Fibroblast of peridontal ligament (primary cell): ENCODE results near the gene MVD.
"Not testable (repeated sequence)": the region's sequence is repeated elsewhere in the genome, so short reads cannot be mapped to it uniquely, and the experiment has no call there.

Experiments
- DNase-seq: peaks from one replicate; pipeline ENCODE4 v3.0.0-alpha.2; 2010; ENCODE audit errors: extremely low read depth

The MVD gene

DNA sequence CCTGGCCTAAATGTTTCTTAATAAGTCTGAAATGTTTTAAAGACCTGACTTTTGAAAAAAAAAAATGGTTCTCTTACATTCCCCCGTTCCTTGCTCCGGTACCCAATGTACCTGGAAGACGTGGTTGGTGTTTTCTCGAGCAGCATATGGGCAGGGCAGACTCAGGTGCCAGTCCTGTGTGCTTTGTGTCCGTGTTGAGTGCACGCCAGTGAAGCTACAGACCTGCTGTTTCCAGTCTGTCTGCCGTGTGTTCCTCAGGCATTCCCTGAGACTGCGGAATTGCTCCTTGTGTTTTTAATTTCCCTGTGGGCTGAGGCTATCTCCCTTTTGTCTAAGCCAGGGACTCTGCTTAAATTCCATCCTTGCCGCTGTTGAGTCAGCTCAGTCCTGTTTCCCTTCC is 36.2 kb downstream of the MVD start:
- DNase-seq: no peak

DNA sequence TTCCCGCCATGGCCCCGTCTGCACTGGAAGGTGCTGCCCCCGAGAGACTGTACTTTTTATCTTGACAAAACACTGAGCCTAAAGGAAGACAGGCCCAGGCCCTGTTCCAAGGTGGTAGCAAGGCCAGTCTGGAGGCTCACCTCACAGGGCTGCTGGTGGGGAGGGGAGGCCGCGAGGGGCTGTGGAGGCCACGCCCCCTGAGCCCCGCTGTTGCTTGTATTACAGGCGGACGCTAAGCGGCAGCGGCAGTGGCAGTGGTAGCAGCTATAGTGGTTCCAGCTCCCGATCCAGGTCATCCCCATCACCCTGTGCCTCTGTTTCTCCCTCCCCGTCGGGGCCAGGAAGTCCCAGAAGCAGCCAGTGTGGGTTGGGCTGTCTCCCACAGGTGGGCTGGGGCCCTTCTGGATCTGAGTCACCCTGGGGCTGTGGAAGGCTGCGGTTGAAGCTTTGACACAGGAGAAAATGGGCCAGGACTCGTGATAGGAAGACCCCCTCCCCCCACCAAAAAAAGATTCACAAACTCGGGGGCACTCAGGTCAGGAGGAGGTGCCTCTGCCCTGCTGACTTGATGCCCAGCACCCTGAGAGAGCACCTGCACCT is 37.8 kb downstream of the MVD start:
- DNase-seq: no peak

DNA sequence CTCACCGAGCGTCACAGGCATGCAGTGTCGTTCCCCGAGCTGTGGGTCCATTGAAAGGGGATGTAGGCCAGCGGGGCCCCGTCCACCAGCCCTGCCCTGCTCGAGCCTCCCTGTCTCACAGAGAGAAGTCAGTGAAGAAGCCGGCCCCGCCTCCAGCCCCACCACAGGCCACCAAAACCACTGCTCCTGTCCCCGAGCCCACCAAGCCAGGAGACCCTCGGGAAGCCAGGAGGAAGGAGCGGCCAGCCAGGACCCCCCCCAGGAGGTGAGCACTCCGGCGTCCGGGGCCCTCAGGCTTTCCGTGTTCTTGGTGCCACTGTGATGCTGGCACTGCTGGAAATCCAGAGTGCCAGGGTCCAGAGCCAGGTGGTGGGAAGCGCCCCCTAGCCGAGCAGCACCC is 38.4 kb downstream of the MVD start:
- DNase-seq: no peak

DNA sequence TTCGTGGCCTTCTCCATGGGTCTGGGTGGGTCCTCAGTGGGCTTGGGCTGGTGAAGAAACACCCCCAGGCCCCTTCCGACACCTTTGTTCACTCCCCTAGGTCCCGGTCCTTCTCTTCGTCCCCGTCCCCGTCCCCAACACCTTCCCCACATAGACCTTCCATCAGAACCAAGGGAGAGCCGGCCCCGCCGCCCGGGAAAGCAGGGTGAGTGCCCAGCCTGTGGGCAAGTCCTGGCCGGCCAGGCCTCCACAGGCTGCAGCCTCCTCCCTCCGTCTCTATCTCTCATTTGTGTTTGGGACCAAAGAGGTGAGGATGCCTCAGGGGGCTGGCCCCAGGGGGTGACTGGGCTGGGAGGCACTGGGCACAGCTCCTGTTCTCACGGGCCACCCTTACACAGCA is 39.0 kb downstream of the MVD start:
- DNase-seq: no peak

DNA sequence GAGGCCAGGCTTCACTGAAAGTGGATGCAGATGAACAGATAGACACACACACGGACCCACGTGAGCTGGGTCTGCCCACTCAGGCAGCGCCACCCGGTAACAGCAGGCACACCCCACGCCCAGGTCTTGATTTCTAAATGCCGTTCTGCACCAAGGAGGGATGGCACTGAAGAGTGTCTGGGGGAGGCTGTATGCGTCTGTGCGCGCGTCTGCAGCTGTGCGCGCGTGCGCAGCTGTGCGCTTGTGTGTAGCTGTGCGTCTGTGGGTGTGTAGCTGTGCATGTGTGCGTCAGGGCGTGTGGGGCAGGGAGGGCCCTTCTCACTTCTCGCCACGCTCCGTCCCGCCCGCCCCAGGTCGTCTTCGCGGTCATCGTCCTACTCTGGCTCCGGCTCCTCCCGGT is 40.0 kb downstream of the MVD start:
- DNase-seq: no peak

DNA sequence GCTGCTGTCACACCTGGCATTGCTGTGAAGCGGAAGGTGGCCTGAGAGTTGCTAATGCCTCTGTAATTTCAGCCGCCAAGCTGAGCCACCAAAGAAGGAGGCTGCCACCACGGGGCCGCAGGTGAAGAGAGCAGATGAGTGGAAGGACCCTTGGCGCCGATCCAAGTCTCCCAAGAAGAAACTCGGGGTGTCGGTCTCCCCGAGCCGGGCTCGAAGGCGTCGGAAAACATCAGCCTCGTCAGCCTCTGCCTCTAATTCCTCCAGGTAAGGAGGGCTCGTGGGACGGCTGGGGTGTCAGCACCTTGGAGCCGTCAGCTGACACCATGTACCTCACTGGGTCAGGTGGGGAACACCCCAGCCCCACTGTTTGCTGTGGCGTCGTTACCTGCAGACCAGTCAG is 40.8 kb downstream of the MVD start:
- DNase-seq: no peak

DNA sequence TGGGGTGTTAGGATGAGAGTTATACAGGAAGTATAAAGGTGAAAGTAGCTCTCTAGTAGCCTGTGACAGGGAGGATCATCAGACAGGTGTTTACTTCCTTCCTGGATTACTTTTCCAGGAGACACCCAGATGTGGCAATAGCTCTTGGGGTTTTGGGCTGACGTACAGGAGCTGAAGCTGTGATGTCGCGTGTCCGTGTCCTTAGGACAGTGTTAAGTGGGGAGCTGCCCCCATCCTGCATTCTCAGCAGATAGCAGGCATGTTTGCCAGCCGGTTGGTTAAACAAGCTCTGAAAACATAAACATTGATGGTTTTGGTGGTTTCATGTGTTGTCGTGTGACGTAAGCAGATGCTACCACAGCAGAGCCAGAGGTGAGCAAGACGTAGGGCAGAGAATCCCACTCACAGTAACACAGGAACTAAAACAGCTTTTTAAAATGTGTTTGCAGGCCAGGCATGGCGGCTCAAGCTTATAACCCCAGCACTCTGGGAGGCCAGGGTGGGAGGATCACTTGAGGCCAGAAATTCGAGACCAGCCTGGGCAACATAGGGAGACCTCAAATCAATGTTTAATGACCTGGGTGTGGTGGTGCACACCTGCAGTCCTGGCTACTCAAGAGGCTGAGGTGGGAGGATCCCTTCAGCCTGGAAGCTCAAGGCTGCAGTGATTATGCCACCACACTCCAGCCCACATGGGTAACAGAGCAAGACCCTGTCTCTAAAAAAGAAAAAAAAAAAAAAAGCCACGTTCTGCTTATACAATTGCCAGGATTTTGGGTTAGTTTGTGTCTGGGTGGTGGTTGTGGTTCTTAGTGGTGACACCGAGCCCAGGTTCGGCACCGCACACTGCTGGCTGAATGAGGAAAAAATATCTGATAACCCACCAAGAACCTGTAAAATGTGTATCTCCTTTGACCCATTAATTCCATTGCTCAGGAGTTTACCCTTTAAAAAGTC is 42.8 kb downstream of the MVD start:
- DNase-seq: peak; percentile 85

DNA sequence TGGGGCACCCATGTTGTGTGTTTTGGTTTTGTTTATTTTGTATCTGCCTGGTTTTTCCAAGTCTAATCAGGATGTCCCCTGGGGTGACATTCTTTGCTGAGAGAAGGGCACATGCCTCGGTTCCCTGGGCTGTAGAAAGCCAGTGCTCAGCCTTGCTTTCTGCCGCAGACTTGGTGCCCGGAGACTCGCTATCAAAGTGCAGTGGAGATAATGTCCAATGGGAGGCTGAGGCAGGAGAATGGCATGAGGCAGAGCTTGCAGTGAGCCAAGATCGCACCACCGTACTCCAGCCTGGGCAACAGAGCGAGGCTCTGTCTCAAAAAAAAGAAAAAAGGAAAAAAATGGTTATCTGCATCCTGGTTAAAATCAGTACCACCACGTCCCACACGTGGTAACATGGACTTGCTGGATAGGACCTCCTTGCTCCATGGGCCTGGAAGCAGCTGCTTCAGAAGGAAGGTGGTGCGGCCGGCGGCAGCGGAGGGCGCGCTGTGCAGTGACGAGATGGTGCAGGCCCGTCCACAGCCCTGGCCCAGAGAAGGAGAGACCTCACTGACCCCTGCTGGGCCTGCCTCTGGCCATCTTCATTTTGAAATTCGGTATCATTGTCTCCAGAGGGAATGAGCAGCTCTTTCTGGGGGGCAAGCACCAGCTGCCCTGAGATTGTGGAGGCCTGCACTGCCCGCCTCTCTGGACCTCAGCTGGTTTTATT is 43.8 kb downstream of the MVD start:
- no peak for DNase-seq

DNA sequence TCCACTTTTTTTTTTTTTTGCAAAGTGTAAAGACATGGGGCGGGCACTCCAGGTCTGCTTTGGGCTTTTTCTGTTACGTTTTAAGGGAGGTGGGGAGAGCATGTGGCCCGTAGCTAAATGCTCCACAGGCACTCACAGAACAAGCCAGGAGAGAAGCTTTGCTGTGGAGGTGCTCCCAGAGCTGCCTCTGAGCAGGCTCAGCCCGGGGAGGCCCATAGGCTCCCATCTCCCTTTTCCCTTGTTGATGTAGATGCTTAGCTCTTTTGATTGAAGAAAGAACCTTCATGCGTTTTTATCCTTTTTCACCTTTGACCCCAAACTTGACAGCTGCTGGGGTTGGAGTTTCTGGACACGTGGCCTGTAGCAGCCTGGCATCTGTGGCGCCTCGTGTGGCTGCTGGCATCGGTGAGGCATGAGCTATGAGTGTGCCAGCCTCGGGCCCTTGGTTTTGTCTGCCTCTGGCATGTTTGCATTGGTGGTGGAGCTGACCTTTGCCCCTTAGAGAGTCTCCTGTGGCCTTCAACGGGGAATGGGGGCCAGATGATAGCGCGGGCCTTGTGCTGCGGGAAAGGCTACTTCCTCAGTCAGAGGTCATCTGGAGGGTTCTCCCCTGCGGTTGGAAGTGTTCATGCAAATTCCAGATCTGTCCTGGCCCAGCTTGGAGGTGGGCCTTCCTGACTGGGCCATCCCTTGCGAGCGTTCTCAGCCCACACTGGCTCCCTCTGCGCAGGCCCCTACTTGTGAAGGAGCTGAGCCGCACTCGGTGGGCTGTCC is 44.5 kb downstream of the MVD start:
- no peak for DNase-seq

DNA sequence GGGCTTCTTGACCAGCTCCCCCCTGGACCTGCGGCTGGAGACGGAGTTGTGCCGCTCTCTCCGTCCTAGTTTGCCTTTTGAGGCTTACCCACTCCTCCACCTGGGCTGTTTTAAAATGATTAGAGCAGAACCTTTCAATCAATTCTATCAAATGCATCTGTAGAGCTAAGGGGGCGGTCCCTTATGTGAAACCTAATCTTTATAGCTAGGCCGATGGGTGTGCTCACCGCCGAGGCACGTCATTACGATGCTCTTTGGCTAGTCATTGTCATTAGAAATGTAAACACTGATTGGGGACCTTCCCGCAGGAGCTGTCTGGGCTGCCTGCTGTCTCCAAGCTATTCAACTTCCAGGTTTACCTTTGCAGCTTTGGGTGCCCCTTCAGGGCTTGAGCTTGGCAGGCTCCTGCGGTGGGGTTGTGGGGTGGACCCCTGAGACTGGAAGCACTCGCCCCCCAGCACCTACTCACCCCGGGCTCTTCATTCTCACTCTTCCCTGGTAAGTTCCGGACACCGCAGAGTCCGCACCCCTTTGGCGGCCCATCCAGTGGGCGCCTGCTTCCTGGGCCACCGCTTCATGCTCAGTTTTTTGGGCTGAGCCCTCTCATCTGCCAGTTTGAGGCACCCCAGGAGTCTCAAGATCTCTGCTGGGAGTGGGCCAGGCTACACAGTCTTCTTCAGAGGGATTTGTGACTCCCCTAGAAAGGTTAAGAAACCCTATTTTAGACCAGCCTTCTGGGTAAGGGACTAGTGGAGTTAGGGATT is 45.4 kb downstream of the MVD start:
- no peak for DNase-seq

DNA sequence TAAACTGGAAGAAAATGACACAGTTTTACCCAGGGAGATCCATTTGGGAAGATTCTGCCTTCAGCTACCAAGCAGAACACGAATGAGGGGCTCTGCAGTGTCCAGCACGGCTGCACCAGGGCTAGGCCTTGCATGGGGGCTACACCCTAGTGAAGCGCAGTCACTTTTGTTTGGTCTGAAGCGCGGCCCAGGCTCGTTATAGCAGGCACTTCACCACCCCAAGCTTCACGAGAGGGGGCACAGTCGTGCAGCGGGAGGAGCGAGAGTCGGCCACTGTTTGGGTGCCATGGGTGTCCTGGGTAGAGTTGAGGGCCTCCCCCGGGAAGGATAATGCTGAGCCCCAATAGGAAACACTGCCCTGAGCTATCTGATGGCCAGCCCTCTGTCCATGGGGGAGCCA is 46.2 kb downstream of the MVD start:
- DNase-seq: no peak

DNA sequence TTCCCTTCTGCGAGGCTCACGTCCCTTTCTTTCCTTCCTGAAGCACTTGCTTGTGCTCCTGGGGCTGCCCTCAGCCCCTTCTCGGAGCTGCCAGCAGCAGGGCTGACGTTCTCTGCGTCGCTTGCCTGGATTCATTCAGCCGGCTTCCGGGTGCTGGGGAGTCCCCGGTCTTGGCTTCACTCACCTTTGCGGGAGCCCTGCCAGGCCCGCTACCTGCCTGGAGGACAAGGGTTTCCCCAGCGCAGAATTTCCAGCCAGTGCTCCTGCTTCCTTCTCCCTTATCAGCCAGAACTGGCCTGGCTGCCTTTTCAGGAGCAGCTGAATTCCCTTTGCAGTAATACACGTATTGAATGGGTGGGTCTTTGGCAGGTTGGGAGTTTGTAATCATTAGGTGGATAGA is 46.6 kb downstream of the MVD start:
- no peak for DNase-seq

DNA sequence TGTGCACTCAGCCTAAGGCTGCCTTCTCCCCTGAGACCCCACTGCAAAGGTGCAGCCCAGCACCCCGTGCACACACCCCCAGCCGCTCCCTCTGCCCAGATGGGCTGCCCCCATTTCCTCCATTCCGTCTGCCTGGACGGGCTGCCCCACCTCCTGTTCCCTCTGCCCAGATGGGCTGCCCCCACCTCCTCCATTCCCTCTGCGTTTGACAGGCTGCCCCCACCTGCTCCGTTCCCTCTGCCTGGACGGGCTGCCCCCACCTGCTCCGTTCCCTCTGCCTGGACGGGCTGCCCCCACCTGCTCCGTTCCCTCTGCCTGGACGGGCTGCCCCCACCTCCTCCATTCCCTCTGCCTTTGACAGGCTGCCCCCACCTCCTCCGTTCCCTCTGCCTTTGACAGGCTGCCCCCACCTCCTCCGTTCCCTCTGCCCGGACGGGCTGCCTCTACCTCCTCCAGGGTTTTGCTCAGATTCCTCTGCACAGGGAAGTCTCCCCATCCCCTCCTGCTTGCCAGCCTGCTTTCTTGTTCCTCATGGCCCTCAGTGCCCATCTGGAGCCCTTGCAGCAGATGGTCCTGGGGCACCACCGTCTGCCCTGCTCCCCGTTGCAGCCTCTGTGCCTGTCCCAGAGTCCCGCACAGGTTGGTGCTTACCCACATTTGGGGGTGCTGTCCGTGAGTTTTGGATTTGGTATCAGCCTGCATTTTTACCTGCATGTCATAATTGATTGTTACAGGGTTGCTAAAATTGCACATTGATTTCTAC is 47.9 kb downstream of the MVD start:
- no peak for DNase-seq

DNA sequence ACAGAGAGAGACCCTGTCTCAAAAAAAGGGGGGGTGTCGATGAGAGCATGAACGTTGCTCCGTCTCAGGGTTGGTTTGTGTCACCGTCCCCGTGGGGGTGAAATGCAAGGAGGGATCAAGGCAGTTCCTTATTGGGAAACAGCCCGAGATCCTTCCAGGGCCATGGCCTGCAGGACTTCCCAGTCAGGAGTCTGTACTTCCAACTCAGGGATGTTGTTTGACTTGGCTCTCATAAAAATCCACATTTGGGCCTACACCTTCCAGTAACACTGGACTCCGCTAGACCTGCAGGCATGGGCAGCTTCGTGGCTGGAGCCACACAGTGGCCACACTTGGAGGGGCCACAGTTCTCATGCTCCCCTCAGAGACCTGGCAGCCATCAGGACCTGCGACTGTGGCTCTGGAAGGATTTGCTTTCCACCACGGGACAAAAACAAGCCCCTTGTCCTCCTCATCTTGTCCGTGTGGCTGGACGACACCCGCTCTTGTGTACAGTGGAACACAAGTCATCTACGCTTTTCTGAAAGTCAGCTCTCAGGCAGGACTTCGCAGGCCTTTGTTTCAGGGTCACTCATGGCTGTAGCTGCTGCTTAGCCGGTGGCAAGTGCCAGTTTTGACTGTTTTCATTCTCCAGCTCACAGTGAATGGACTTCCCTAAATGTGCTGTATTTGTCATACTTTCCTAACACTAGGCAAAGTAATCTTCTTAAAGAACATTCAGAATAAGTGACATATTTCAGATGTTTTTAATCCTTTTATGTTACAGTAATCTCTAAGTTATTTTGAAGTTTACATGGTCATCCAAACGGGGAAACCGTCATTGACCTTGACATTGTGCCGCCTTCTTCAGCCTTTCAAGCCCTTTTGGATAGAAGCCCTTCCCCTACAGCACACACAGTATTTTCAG is 48.7 kb downstream of the MVD start:
- DNase-seq: no peak

DNA sequence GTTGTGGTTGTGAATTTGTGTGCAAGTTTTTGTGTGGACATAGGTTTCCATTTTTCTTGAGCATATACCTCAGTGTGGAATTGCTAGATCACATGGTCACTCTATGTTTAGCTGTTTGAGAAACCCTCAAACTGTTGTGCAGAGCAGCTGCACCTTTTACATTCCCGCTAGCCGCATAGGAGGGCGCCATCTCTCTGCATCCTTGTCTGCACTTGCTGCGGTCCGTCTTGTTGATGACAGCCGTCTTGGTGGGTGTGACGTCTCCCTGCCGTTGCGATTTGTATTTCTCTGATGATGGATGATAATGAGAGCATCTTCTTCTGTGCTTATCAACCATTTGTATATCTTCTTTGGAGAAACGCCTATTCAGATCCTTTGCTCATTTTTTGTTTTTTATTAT is 49.6 kb downstream of the MVD start:
- no peak for DNase-seq

DNA sequence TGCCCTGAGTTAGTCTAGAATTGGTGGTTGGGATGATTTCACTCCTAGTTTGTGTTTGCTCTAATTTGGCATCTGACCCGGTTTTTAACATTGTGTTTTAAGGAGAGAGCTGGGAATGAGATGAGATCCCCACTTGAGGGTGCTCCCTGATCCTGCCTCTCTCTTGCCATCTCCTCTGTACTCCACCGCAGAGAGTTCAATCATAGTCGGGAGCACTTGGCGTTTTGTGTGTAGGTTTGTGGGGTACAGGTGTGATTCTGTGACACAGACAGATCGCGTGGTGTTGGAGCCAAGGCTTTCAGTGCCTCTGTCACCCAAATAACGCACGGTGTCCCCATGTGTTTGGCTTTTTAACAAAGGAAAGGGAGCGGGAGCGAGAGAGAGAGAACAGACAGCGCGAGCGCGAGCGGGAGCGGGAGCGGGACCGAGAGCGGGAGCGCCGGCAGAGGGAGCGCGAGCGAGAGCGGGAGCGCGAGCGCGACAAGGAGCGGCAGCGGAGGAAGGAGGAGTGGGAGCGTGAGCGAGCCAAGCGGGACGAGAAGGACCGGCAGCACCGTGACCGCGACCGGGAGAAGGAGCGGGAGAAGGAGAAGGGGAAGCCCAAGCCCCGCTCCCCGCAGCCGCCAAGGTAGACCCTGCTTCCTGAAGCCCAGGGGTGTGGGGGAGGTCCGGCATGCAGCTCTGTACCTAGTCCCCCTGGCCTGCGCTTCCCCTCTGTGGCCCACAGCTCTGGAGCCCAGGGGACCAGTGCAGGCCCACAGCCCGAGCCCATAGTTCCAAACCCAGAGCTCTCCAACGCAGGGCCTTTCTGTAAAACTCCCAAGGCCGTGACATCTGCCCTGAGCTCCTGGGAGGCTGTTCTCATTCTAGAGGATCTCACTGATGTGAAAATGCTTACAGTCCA is 51.7 kb downstream of the MVD start:
- DNase-seq: no peak

DNA sequence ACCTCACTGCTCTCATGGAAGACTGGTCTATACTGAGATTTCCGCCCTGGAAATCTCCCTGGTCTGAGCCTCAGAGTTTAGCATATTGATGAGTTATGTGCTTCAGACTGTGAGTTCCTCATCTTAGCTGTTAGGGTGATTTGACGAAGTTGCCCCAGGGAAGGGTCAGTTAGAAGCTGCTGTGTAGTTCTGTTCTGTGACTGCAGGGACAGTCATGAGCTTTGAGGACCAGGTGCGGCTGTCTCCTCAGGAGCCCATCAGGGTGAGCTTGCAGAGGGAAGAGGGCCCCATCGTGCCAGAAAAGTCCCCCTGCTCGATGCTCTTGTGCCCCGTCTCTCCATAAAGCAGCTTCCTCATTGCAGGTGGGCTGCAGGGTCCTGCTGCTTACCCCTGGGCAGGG is 52.8 kb downstream of the MVD start:
- no peak for DNase-seq

DNA sequence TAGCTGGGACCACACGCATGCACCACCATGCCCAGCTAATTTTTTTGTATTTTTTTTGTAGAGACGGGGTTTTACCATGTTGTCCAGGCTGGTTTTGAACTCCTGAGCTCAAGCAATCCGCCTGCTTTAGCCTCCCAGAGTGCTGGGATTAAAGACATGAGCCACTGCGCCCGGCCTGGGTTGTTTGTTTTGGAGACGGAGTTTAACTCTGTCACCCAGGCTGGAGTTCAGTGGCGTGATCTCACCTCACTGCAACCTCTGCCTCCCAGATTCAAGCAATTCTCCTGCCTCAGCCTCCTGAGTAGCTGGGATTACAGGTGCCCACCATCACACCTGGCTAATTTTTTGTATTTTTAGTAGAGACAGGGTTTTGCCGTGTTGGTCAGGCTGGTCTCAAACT is 53.5 kb downstream of the MVD start:
- DNase-seq: not testable (repeated sequence)
